ENCODE data around the gene CNTNAP2. TPM values are rescaled to one million over a fixed set of nuclear protein-coding genes. Genes with fewer than 3 reads are reported as not detected.

The CNTNAP2 gene
- total and polyA plus RNA-seq, 8 donors: 0.09 to 1.1 (median 0.38) TPM

GRCh38 chr7:147869456-147869855 lies 1752.9 kb downstream of the CNTNAP2 start:
- Histone ChIP-seq H3K27me3 (no peaks in the 10 kb centered on the region), H3K4me1 (no peaks in the 10 kb centered on the region), H3K36me3 (no peaks in the 10 kb centered on the region), H3K27ac (no peak overlapping the region), H3K9me3 (no peaks in the 10 kb centered on the region), H3K4me3 (no peak overlapping the region)
- TF ChIP-seq, protein P1, sequence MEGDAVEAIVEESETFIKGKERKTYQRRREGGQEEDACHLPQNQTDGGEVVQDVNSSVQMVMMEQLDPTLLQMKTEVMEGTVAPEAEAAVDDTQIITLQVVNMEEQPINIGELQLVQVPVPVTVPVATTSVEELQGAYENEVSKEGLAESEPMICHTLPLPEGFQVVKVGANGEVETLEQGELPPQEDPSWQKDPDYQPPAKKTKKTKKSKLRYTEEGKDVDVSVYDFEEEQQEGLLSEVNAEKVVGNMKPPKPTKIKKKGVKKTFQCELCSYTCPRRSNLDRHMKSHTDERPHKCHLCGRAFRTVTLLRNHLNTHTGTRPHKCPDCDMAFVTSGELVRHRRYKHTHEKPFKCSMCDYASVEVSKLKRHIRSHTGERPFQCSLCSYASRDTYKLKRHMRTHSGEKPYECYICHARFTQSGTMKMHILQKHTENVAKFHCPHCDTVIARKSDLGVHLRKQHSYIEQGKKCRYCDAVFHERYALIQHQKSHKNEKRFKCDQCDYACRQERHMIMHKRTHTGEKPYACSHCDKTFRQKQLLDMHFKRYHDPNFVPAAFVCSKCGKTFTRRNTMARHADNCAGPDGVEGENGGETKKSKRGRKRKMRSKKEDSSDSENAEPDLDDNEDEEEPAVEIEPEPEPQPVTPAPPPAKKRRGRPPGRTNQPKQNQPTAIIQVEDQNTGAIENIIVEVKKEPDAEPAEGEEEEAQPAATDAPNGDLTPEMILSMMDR (IDR thresholded peaks at IDR 0.05): no peak
- WGBS, 2 donors: 50 to 65% methylated on average over 2 of the region's 2 CpGs
- no peak for ATAC-seq
- FAIRE-seq: no peak
- intact Hi-C loops (cut with DNase I): no loop called here
- DNase-seq: no peak

GRCh38 chr7:147878912-147879661 lies 1762.5 kb downstream of the CNTNAP2 start:
- Histone ChIP-seq H3K4me1 (no peaks in the 10 kb centered on the region), H3K9me3 (no peaks in the 10 kb centered on the region), H3K4me3 (no peak overlapping the region), H3K27me3 (no peaks in the 10 kb centered on the region), H3K27ac (no peak overlapping the region), H3K36me3 (no peaks in the 10 kb centered on the region)
- ATAC-seq: no peak
- DNase-seq: no peak
- intact Hi-C loops (cut with DNase I): no loop called here
- TF ChIP-seq, protein P1 (IDR thresholded peaks at IDR 0.05): no peak
- WGBS, 2 donors: 36 to 42% methylated on average over 9 of the region's 9 CpGs
- no peak for FAIRE-seq

GRCh38 chr7:147885869-147886268 lies 1769.3 kb downstream of the CNTNAP2 start:
- ATAC-seq (no peak), DNase-seq (no peak), FAIRE-seq (no peak)
- Histone ChIP-seq H3K4me3 (no peak overlapping the region), H3K27ac (no peak overlapping the region), H3K27me3 (no peaks in the 10 kb centered on the region), H3K9me3 (no peaks in the 10 kb centered on the region), H3K4me1 (no peaks in the 10 kb centered on the region), H3K36me3 (no peaks in the 10 kb centered on the region)
- TF ChIP-seq, protein P1 (IDR thresholded peaks at IDR 0.05): no peak
- WGBS, 2 donors: 81 to 87% methylated on average over 5 of the region's 5 CpGs
- intact Hi-C loops (cut with DNase I): no loop called here

- H3K27ac ChIP-seq: no peak overlapping the region
- intact Hi-C loops (cut with DNase I): no loop called here
- H3K9me3 ChIP-seq: no peaks in the 10 kb centered on the region
- 28 to 32% methylated on average over 4 of the region's 4 CpGs for WGBS, 2 donors
- ATAC-seq (no peak), FAIRE-seq (no peak), DNase-seq (no peak)
- no peaks in the 10 kb centered on the region for H3K36me3 ChIP-seq
- TF ChIP-seq, protein P1 (IDR thresholded peaks at IDR 0.05): no peak
- H3K4me3 ChIP-seq: no peak overlapping the region
- no peaks in the 10 kb centered on the region for H3K4me1 ChIP-seq
- H3K27me3 ChIP-seq: no peaks in the 10 kb centered on the region
Observed at GRCh38 chr7:147894271-147894670, 1777.7 kb downstream of the CNTNAP2 start.

GRCh38 chr7:147896121-147896520 lies 1779.5 kb downstream of the CNTNAP2 start:
- no peaks in the 10 kb centered on the region for H3K27me3 ChIP-seq
- H3K4me3 ChIP-seq: no peak overlapping the region
- FAIRE-seq (no peak), ATAC-seq (no peak), DNase-seq (no peak)
- 88 to 96% methylated on average over 7 of the region's 7 CpGs for WGBS, 2 donors
- no peaks in the 10 kb centered on the region for H3K9me3 ChIP-seq
- no peaks in the 10 kb centered on the region for H3K36me3 ChIP-seq
- TF ChIP-seq, protein P1 (IDR thresholded peaks at IDR 0.05): no peak
- no peak overlapping the region for H3K27ac ChIP-seq
- intact Hi-C loops (cut with DNase I): no loop called here
- H3K4me1 ChIP-seq: no peaks in the 10 kb centered on the region
